ENCODE measurements around the gene PIP5K1B. TPM values are rescaled to one million over a fixed set of nuclear protein-coding genes. Genes with fewer than 3 reads are reported as not detected.

Gene PIP5K1B
- total RNA-seq, 1 experiment from 2014 or later = 0.16 TPM

- H3K9me3 Mint-ChIP-seq (ENCODE audit: unreplicated experiment) = no peaks in the 10 kb centered on the region
- H3K27ac Mint-ChIP-seq (ENCODE audit: low read depth, unreplicated experiment) = no peak overlapping the region
- no TSS peak for BruUV-seq (replicated peaks)
- intact Hi-C loops (cut with micrococcal nuclease) = no loop called here
- ChIA-PET CTCF (no interaction called here), POLR2A (no interaction called here)
- H3K27me3 Mint-ChIP-seq (ENCODE audit: insufficient read depth, unreplicated experiment) = peaks cover 31% of the 10 kb centered on the region
- TF ChIP-seq, protein P1, sequence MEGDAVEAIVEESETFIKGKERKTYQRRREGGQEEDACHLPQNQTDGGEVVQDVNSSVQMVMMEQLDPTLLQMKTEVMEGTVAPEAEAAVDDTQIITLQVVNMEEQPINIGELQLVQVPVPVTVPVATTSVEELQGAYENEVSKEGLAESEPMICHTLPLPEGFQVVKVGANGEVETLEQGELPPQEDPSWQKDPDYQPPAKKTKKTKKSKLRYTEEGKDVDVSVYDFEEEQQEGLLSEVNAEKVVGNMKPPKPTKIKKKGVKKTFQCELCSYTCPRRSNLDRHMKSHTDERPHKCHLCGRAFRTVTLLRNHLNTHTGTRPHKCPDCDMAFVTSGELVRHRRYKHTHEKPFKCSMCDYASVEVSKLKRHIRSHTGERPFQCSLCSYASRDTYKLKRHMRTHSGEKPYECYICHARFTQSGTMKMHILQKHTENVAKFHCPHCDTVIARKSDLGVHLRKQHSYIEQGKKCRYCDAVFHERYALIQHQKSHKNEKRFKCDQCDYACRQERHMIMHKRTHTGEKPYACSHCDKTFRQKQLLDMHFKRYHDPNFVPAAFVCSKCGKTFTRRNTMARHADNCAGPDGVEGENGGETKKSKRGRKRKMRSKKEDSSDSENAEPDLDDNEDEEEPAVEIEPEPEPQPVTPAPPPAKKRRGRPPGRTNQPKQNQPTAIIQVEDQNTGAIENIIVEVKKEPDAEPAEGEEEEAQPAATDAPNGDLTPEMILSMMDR (IDR thresholded peaks at IDR 0.05; ENCODE audit: unreplicated experiment) = no peak
- no peak for DNase-seq (ENCODE audit: unreplicated experiment)
- H3K4me3 Mint-ChIP-seq (ENCODE audit: unreplicated experiment) = no peak overlapping the region
- H3K36me3 Mint-ChIP-seq (ENCODE audit: insufficient read depth, unreplicated experiment) = no peaks in the 10 kb centered on the region
- H3K4me1 Mint-ChIP-seq (ENCODE audit: insufficient read depth, unreplicated experiment) = no peaks in the 10 kb centered on the region
These were observed 103.4 kb downstream of the PIP5K1B start for GRCh38 chr9:68808338-68808890.

DNA sequence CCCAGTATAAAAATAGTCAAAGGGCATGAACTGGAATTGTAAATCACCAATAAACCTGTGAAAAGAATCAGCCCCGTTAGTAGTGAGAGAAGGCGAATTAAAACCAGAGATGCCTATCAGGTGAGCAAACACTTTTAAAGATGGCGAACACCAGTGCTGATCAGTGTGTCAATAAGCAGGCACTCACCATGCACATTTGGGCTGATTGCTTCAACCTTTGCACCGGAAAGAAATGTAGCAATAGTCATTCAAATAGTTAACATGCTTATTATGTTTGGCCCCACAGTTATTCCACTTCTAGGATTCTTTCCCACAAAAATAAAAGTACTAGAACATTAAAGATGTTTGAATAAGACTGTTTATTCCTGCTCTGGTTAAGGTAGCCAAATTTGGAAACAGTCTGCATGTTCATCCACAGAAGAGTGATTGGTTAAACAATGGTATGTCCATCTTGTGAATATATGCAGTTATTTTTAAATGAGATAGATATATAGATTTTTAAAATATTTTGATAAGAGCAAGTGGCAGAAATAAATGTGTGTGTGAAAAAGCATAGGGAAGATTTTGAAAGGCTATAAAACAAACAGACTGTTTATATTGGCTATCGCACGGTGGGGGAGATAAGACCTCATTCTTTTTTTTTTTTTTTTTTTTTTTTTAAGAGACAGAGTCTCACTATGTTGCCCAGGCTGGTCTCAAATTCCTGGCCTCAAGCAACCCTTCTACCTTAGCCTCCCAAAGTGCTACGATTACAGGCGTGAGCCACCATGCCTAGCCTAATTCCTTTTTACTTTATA is 112.2 kb downstream of the PIP5K1B start:
- Mint-ChIP-seq H3K27ac (ENCODE audit: low read depth, unreplicated experiment) (no peak overlapping the region), H3K36me3 (ENCODE audit: insufficient read depth, unreplicated experiment) (no peaks in the 10 kb centered on the region), H3K27me3 (ENCODE audit: insufficient read depth, unreplicated experiment) (peaks cover 55% of the 10 kb centered on the region), H3K4me1 (ENCODE audit: insufficient read depth, unreplicated experiment) (no peaks in the 10 kb centered on the region), H3K4me3 (ENCODE audit: unreplicated experiment) (no peak overlapping the region), H3K9me3 (ENCODE audit: unreplicated experiment) (no peaks in the 10 kb centered on the region)
- ChIA-PET CTCF (interaction anchor here (0.7 kb wide), 1 partner anchor 215 kb away, joined by 4 read pairs; no protein-coding TSS in a partner anchor), POLR2A (no interaction called here)
- TF ChIP-seq, protein P1 (IDR thresholded peaks at IDR 0.05; ENCODE audit: unreplicated experiment) = no peak
- intact Hi-C loops (cut with micrococcal nuclease) = no loop called here
- DNase-seq (ENCODE audit: unreplicated experiment) = no peak
- BruUV-seq (replicated peaks) = no TSS peak

DNA sequence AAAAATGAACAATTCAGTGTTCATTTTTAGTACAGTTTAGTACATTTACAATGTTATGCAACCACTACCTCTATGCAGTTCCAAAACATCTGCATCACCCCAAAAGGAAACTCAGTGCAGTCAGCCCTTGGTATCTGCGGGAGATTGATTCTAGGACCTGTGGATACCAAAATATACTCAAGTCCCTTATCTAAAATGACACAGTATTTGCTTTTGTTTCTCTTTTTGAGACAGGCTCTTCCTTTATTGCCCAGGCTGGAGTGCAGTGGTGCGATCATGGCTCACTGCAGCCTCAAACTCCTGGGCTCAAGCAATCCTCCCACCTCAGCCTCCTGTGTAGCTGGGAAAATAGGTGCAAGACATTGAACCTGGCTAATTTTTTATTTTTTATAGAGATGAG is 114.0 kb downstream of the PIP5K1B start:
- Mint-ChIP-seq H3K27me3 (ENCODE audit: insufficient read depth, unreplicated experiment) (peaks cover 50% of the 10 kb centered on the region), H3K4me1 (ENCODE audit: insufficient read depth, unreplicated experiment) (no peaks in the 10 kb centered on the region), H3K9me3 (ENCODE audit: unreplicated experiment) (no peaks in the 10 kb centered on the region), H3K4me3 (ENCODE audit: unreplicated experiment) (no peak overlapping the region), H3K27ac (ENCODE audit: low read depth, unreplicated experiment) (no peak overlapping the region), H3K36me3 (ENCODE audit: insufficient read depth, unreplicated experiment) (no peaks in the 10 kb centered on the region)
- DNase-seq (ENCODE audit: unreplicated experiment) = no peak
- ChIA-PET POLR2A (no interaction called here), CTCF (no interaction called here)
- TF ChIP-seq, protein P1 (IDR thresholded peaks at IDR 0.05; ENCODE audit: unreplicated experiment) = no peak
- BruUV-seq (replicated peaks) = no TSS peak
- intact Hi-C loops (cut with micrococcal nuclease) = no loop called here

- Mint-ChIP-seq H3K27ac (ENCODE audit: low read depth, unreplicated experiment) (no peak overlapping the region), H3K27me3 (ENCODE audit: insufficient read depth, unreplicated experiment) (peaks cover 52% of the 10 kb centered on the region), H3K4me3 (ENCODE audit: unreplicated experiment) (no peak overlapping the region), H3K36me3 (ENCODE audit: insufficient read depth, unreplicated experiment) (no peaks in the 10 kb centered on the region), H3K4me1 (ENCODE audit: insufficient read depth, unreplicated experiment) (no peaks in the 10 kb centered on the region), H3K9me3 (ENCODE audit: unreplicated experiment) (no peaks in the 10 kb centered on the region)
- TF ChIP-seq, protein P1 (IDR thresholded peaks at IDR 0.05; ENCODE audit: unreplicated experiment) = no peak
- intact Hi-C loops (cut with micrococcal nuclease) = no loop called here
- ChIA-PET POLR2A (no interaction called here), CTCF (interaction anchor here (0.9 kb wide), 1 partner anchor 197 kb away, joined by 3 read pairs; no protein-coding TSS in a partner anchor)
- no TSS peak for BruUV-seq (replicated peaks)
- DNase-seq (ENCODE audit: unreplicated experiment) = no peak
These were observed 116.9 kb downstream of the PIP5K1B start for GRCh38 chr9:68821911-68822310.

Data from MCF 10A (cell line).